H1 (cell line): ENCODE results near the gene AGAP1. TPM values are rescaled to one million over a fixed set of nuclear protein-coding genes. Genes with fewer than 3 reads are reported as not detected.

Source experiments
- PHF8 ChIP-seq: fragments of 200-600 bp; sonication (generic); conservative IDR thresholded peaks from 2 replicates; pipeline ENCODE4 v1.7.1; 2012; ENCODE audit warnings: low read depth, mild to moderate bottlenecking, inconsistent platforms, low read length, moderate library complexity
- SRF ChIP-seq: IDR thresholded peaks from 2 replicates; pipeline ENCODE4 v1.6.1; 2011; ENCODE audit warnings: mild to moderate bottlenecking, low read depth, low read length, moderate library complexity
- polyA plus RNA-seq, 7 experiments: library from polyadenylated mRNA; depleted of rRNA in 3 of 7; stranded (reverse) in 5 of 7; unstranded in 2 of 7; fragments of >200 nt in 5 of 7; fragments of 200-250 nt in 2 of 7; gene quantifications; 1 replicate in 5 of 7; 2 replicates in 1 of 7; 4 replicates in 1 of 7; pipeline versions ENCODE4 v1.2.1 to v1.2.3, GENCODE V29; 2011 to 2013; ENCODE audit warnings: missing spikeins in 2 of 7, mixed read lengths in 2 of 7
- total RNA-seq: library from RNA; stranded (reverse); fragmentation: NEBNext Ultra II Directional; extraction: Animal tissue kit (Norgen Biotek cat#: 25700); gene quantifications from 2 replicates; pipeline ENCODE4 v1.2.1, GENCODE V29; 2021

AGAP1 gene
- total and polyA plus RNA-seq, 2 of the 8 experiments (the other 6 are each of a cell fraction or from before 2014, with no cell fraction given) = 18.1 to 39.4 TPM

DNA sequence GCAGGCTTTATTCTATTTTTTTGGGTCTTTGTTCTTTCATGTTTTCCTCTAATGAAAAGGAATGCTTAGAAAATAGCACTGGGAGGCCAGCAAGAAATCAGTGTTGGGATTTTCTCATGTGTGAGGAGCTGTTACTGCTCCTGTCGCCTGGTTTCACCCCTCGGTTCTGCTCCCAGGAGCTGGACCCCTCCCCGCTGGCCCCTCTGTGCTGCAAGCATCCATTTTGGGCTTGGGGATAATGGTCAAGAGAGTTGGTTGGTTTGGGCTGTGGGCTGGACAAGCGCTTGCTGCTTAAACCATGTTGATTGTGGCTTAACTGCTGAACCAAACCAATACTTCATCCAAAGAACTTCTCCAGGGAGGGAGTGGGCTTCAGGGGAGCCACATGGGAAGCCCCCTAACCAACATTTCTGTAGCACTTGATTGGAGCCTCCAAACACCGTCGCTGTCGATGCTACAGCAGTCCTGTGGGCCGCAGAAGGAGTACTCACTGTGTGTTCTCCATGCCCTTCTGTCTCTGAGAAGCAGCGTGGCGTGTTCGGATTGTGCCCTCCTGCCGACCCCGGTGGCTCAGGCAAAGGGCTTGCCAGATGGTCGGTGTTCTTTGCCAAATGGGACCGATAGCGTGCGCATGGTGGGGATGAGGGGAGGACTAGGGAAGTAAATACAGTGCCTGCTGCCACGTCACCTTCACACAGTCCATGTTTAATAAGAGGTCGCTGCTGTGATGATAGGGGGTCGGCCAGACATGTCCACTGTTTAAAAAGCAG, 40.0 kb downstream of the AGAP1 start (continued):
- TF ChIP-seq PHF8 = no peak
- TF ChIP-seq SRF = no peak
- TF ChIP-seq, all 59 proteins: peak for 0
